Liver (tissue), 9 donors: ENCODE data around the gene TMEM117. TPM values are rescaled to one million over a fixed set of nuclear protein-coding genes. Genes with fewer than 3 reads are reported as not detected.

ENCODE experiments used
- DNase-seq: peaks from one replicate; pipeline ENCODE4 v3.0.0-alpha.2; 2017; ENCODE audit warnings: low spot score
- H3K27ac ChIP-seq, 2 donors: one replicate each; pipeline ENCODE4 v1.7.0; 2013; ENCODE audit warnings: inconsistent platforms in 2 of 2, low read length in 2 of 2, control low read depth in 1 of 2, low read depth in 1 of 2, mild to moderate bottlenecking in 1 of 2
- H3K27me3 ChIP-seq, 4 donors: one replicate each; pipeline versions ENCODE4 v1.6.1 to v1.7.0; 2013; ENCODE audit warnings: low read length in 3 of 4, inconsistent platforms in 1 of 4, mild to moderate bottlenecking in 1 of 4, moderate library complexity in 1 of 4; ENCODE audit not compliant: control insufficient read depth in 4 of 4, insufficient read depth in 4 of 4
- H3K36me3 ChIP-seq, 4 donors: one replicate each; pipeline versions ENCODE4 v1.6.1 to v1.7.0; 2013; ENCODE audit warnings: low read length in 3 of 4, mild to moderate bottlenecking in 3 of 4, low read depth in 1 of 4, moderate library complexity in 1 of 4; ENCODE audit not compliant: control insufficient read depth in 4 of 4, insufficient read depth in 3 of 4
- H3K4me1 ChIP-seq, 4 donors: one replicate each; pipeline versions ENCODE4 v1.6.1 to v1.7.0; 2013; ENCODE audit warnings: low read length in 3 of 4, mild to moderate bottlenecking in 3 of 4, moderate library complexity in 1 of 4; ENCODE audit not compliant: control insufficient read depth in 4 of 4, insufficient read depth in 4 of 4
- H3K4me3 ChIP-seq, 3 donors: one replicate each; pipeline versions ENCODE4 v1.6.1 to v1.7.0; 2013; ENCODE audit warnings: low read length in 3 of 3, control low read depth in 1 of 3, low read depth in 1 of 3, mild to moderate bottlenecking in 1 of 3
- H3K9ac ChIP-seq, 2 donors: one replicate each; pipeline ENCODE4 v1.7.0; 2013; ENCODE audit warnings: low read length in 2 of 2, mild to moderate bottlenecking in 2 of 2, moderate library complexity in 2 of 2, control low read depth in 1 of 2, low read depth in 1 of 2
- H3K9me3 ChIP-seq, 4 donors: one replicate each; pipeline versions ENCODE4 v1.6.1 to v1.7.0; 2013; ENCODE audit warnings: low read length in 3 of 4; ENCODE audit not compliant: control insufficient read depth in 4 of 4
- EGR1 ChIP-seq, 2 donors: IDR thresholded peaks; 2 replicates each; pipeline ENCODE4 v1.6.1; 2016 to 2018; ENCODE audit warnings: antibody characterized with exemption in 2 of 2, low read depth in 2 of 2
- FOXA1 ChIP-seq: IDR thresholded peaks from 2 replicates; pipeline ENCODE4 v1.6.1; 2016; ENCODE audit warnings: antibody characterized with exemption
- FOXA2 ChIP-seq: IDR thresholded peaks from 2 replicates; pipeline ENCODE4 v1.6.1; 2016; ENCODE audit warnings: antibody characterized with exemption
- GABPA ChIP-seq, 2 donors: IDR thresholded peaks in 1 of 2; conservative IDR thresholded peaks in 1 of 2; 2 replicates each; pipeline ENCODE4 v1.6.1; 2016; ENCODE audit warnings: antibody characterized with exemption in 2 of 2, mild to moderate bottlenecking in 1 of 2, moderate library complexity in 1 of 2
- HNF4A ChIP-seq, 2 donors: conservative IDR thresholded peaks; 2 replicates each; pipeline ENCODE4 v1.6.1; 2016; ENCODE audit warnings: antibody characterized with exemption in 2 of 2, mild to moderate bottlenecking in 2 of 2
- HNF4G ChIP-seq: IDR thresholded peaks from 2 replicates; pipeline ENCODE4 v1.6.1; 2016; ENCODE audit warnings: antibody characterized with exemption
- JUND ChIP-seq, 2 donors: IDR thresholded peaks; 2 replicates each; pipeline ENCODE4 v1.6.1; 2016; ENCODE audit warnings: antibody characterized with exemption in 2 of 2
- NR2F2 ChIP-seq: IDR thresholded peaks from 2 replicates; pipeline ENCODE4 v1.6.1; 2016; ENCODE audit warnings: antibody characterized with exemption
- RAD21 ChIP-seq, 2 donors: IDR thresholded peaks; 2 replicates each; pipeline ENCODE4 v1.6.1; 2016; ENCODE audit warnings: antibody characterized with exemption in 2 of 2, mild to moderate bottlenecking in 2 of 2
- RXRA ChIP-seq, 2 donors: IDR thresholded peaks; 2 replicates each; pipeline ENCODE4 v1.6.1; 2017 to 2018; ENCODE audit warnings: antibody characterized with exemption in 2 of 2, mild to moderate bottlenecking in 1 of 2
- SP1 ChIP-seq: IDR thresholded peaks from 2 replicates; pipeline ENCODE4 v1.6.1; 2018; ENCODE audit warnings: antibody characterized with exemption, mild to moderate bottlenecking
- TAF1 ChIP-seq: conservative IDR thresholded peaks from 2 replicates; pipeline ENCODE4 v1.6.1; 2016; ENCODE audit warnings: antibody characterized with exemption, mild to moderate bottlenecking
- YY1 ChIP-seq: IDR thresholded peaks from 2 replicates; pipeline ENCODE4 v1.6.1; 2016; ENCODE audit warnings: antibody characterized with exemption, mild to moderate bottlenecking
- WGBS: extraction: QIAGEN DNeasy Blood & Tissue Kit; methylation state at CpG from one replicate; pipeline ENCODE4 v1.1.7; 2013; 5-methylcytosine and 5-hydroxymethylcytosine counted together
- polyA plus RNA-seq, 2 donors: library from polyadenylated mRNA; stranded (reverse) in 1 of 2; unstranded in 1 of 2; fragments of 200-250 nt in 1 of 2; fragments of >200 nt in 1 of 2; fragmentation: Nextera tagmentation in 1 of 2; extraction: Ambion mirVana in 1 of 2; gene quantifications; one replicate each; pipeline versions ENCODE4 v1.2.1 to v1.2.3, GENCODE V29; 2013 to 2015
- total RNA-seq, 2 donors: library from RNA; depleted of rRNA; stranded (reverse); fragments of >200 nt; gene quantifications; one replicate each; pipeline ENCODE4 v1.2.3, GENCODE V29; 2014
- TF ChIP-seq, protein P1 (sequence below): IDR thresholded peaks from 2 replicates; pipeline ENCODE4 v1.6.1; 2016; ENCODE audit warnings: antibody characterized with exemption
- TF ChIP-seq, protein P2 (sequence below): fragments of 150-350 bp; IDR thresholded peaks from 2 replicates; pipeline ENCODE4 v1.5.1; 2017; ENCODE audit warnings: improper control_type of control experiment, low read depth, low read length; ENCODE audit not compliant: missing input control
- TF ChIP-seq, protein P3 (sequence below): IDR thresholded peaks from 2 replicates; pipeline ENCODE4 v1.6.1; 2016; ENCODE audit warnings: antibody characterized with exemption, mild to moderate bottlenecking
- TF ChIP-seq, protein P4 (sequence below): IDR thresholded peaks from 2 replicates; pipeline ENCODE4 v1.6.1; 2016; ENCODE audit warnings: antibody characterized with exemption
- TF ChIP-seq, protein P5 (sequence below): IDR thresholded peaks from 2 replicates; pipeline ENCODE4 v1.6.1; 2016; ENCODE audit warnings: antibody characterized with exemption
- donor health status: healthy.
- donor health status: healthy.
- donor health status: healthy.
- donor health status: healthy.
- donor health status: healthy.

Gene TMEM117
- total and polyA plus RNA-seq, 4 donors, result 2.0 to 5.9 (median 3.9) TPM

DNA sequence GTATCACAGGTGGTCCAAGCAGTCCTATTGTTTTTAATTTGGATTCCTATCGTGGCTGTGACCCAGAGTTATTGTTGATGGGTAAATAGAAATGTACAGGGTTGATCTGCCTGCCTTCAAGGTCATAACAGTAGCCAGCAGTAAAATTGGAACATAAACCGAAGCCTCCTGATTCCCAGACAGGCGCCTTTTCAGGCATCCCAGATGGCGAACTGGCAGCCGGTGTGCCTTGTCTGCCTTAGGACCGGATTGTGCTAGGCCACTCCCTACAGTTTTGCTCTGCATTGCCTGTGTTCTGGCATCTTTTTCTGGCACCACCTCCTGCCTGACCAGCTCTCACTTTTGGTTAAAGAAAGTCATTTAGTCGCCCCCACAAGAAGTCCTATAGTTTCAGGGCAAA, 22.2 kb downstream of the TMEM117 start:
- WGBS, result 91% methylated on average over 7 of the region's 7 CpGs
- Histone ChIP-seq H3K36me3 (no peaks in the 10 kb centered on the region), H3K4me1 (no peaks in the 10 kb centered on the region), H3K27ac (no peak overlapping the region), H3K27me3 (no peaks in the 10 kb centered on the region), H3K9ac (no peak overlapping the region), H3K4me3 (no peak overlapping the region), H3K9me3 (no peaks in the 10 kb centered on the region)
- no peak for DNase-seq
- TF ChIP-seq EGR1 (IDR thresholded peaks at IDR 0.05; ENCODE audit: low read depth in 2 of 2), result no peak
- TF ChIP-seq FOXA2, result no peak
- TF ChIP-seq SP1, result no peak
- TF ChIP-seq YY1, result no peak
- no peak for TF ChIP-seq HNF4A (conservative IDR thresholded peaks at IDR 0.05)
- TF ChIP-seq, protein P1, sequence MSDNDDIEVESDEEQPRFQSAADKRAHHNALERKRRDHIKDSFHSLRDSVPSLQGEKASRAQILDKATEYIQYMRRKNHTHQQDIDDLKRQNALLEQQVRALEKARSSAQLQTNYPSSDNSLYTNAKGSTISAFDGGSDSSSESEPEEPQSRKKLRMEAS, result no peak
- no peak for TF ChIP-seq GABPA (IDR thresholded peaks at IDR 0.05 in 1 of 2, conservative IDR thresholded peaks at IDR 0.05 in 1 of 2)
- no peak for TF ChIP-seq JUND (IDR thresholded peaks at IDR 0.05)
- no peak for TF ChIP-seq HNF4G
- TF ChIP-seq TAF1, result no peak
- no peak for TF ChIP-seq FOXA1
- TF ChIP-seq, protein P2, sequence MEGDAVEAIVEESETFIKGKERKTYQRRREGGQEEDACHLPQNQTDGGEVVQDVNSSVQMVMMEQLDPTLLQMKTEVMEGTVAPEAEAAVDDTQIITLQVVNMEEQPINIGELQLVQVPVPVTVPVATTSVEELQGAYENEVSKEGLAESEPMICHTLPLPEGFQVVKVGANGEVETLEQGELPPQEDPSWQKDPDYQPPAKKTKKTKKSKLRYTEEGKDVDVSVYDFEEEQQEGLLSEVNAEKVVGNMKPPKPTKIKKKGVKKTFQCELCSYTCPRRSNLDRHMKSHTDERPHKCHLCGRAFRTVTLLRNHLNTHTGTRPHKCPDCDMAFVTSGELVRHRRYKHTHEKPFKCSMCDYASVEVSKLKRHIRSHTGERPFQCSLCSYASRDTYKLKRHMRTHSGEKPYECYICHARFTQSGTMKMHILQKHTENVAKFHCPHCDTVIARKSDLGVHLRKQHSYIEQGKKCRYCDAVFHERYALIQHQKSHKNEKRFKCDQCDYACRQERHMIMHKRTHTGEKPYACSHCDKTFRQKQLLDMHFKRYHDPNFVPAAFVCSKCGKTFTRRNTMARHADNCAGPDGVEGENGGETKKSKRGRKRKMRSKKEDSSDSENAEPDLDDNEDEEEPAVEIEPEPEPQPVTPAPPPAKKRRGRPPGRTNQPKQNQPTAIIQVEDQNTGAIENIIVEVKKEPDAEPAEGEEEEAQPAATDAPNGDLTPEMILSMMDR, result no peak
- TF ChIP-seq RXRA (IDR thresholded peaks at IDR 0.05), result no peak
- no peak for TF ChIP-seq NR2F2
- TF ChIP-seq, protein P3, sequence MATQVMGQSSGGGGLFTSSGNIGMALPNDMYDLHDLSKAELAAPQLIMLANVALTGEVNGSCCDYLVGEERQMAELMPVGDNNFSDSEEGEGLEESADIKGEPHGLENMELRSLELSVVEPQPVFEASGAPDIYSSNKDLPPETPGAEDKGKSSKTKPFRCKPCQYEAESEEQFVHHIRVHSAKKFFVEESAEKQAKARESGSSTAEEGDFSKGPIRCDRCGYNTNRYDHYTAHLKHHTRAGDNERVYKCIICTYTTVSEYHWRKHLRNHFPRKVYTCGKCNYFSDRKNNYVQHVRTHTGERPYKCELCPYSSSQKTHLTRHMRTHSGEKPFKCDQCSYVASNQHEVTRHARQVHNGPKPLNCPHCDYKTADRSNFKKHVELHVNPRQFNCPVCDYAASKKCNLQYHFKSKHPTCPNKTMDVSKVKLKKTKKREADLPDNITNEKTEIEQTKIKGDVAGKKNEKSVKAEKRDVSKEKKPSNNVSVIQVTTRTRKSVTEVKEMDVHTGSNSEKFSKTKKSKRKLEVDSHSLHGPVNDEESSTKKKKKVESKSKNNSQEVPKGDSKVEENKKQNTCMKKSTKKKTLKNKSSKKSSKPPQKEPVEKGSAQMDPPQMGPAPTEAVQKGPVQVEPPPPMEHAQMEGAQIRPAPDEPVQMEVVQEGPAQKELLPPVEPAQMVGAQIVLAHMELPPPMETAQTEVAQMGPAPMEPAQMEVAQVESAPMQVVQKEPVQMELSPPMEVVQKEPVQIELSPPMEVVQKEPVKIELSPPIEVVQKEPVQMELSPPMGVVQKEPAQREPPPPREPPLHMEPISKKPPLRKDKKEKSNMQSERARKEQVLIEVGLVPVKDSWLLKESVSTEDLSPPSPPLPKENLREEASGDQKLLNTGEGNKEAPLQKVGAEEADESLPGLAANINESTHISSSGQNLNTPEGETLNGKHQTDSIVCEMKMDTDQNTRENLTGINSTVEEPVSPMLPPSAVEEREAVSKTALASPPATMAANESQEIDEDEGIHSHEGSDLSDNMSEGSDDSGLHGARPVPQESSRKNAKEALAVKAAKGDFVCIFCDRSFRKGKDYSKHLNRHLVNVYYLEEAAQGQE, result no peak
- TF ChIP-seq RAD21 (IDR thresholded peaks at IDR 0.05), result no peak
- TF ChIP-seq, protein P4, sequence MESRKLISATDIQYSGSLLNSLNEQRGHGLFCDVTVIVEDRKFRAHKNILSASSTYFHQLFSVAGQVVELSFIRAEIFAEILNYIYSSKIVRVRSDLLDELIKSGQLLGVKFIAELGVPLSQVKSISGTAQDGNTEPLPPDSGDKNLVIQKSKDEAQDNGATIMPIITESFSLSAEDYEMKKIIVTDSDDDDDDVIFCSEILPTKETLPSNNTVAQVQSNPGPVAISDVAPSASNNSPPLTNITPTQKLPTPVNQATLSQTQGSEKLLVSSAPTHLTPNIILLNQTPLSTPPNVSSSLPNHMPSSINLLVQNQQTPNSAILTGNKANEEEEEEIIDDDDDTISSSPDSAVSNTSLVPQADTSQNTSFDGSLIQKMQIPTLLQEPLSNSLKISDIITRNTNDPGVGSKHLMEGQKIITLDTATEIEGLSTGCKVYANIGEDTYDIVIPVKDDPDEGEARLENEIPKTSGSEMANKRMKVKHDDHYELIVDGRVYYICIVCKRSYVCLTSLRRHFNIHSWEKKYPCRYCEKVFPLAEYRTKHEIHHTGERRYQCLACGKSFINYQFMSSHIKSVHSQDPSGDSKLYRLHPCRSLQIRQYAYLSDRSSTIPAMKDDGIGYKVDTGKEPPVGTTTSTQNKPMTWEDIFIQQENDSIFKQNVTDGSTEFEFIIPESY, result no peak
- TF ChIP-seq, protein P5, sequence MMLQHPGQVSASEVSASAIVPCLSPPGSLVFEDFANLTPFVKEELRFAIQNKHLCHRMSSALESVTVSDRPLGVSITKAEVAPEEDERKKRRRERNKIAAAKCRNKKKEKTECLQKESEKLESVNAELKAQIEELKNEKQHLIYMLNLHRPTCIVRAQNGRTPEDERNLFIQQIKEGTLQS, result no peak

DNA sequence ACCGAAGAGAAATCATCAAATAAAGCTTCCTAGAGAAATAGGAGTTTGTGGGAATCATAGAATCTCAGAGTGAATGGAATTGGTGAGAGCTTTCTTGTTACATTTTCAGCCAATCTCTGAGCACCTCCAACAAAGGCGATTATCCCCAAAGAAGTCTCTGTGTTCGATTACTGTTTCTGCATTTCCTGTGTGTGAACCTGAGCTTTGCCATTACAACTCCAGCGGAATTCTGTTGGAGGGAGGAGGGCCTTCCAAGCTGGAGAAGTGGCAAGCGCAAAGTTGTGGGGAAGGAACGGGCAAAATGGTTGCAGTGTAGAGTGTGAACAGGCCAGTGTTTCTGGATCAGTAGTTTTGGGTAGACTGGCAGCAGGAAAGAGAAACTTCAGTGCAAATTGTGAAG, 23.1 kb downstream of the TMEM117 start:
- WGBS, result 94% methylated on average over 6 of the region's 6 CpGs

More for the DNA sequence above, 23.1 kb downstream of the TMEM117 start:
- Histone ChIP-seq H3K27ac (no peak overlapping the region), H3K4me1 (no peaks in the 10 kb centered on the region), H3K27me3 (no peaks in the 10 kb centered on the region), H3K36me3 (no peaks in the 10 kb centered on the region), H3K4me3 (no peak overlapping the region), H3K9me3 (no peaks in the 10 kb centered on the region), H3K9ac (no peak overlapping the region)
- TF ChIP-seq RXRA (IDR thresholded peaks at IDR 0.05), result no peak
- TF ChIP-seq, protein P3, result no peak
- no peak for TF ChIP-seq FOXA1
- TF ChIP-seq, protein P2, result no peak
- TF ChIP-seq FOXA2, result no peak
- DNase-seq, result no peak
